GM21786 (cell line): Measurements from ENCODE around the gene BAX.
A peak's percentile ranks its signal among the peaks of the same experiment; 100 is the strongest.

Experiments used
- ATAC-seq: cut with Tn5 transposase; IDR thresholded peaks from one replicate; pipeline ENCODE4 v1.9.1; 2021; ENCODE audit not compliant: unreplicated experiment

BAX gene

DNA sequence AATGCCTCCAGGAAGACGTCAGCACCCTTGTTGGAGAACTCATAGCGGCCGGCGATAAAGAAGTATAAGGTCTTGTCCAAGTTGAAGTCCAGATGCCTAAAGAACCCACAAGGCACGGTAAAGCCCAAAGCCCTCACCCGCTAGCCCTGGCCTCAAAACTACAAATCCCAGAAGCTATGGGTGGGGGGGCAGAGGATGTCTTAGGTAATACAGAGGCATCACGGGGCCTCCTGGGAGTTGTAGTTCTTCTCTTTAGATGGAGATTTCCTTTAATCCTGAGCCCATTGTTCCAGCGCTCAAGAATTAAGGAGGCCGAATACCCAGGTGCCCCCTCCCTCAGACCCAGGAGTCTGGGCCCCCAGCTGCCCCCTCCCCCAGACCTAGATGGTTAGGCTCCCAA lies 27.6 kb downstream of the BAX start:
- no peak for ATAC-seq

- ATAC-seq, result no peak
Measured at GRCh38 chr19:48985711-48986110, 31.0 kb downstream of the BAX start.

DNA sequence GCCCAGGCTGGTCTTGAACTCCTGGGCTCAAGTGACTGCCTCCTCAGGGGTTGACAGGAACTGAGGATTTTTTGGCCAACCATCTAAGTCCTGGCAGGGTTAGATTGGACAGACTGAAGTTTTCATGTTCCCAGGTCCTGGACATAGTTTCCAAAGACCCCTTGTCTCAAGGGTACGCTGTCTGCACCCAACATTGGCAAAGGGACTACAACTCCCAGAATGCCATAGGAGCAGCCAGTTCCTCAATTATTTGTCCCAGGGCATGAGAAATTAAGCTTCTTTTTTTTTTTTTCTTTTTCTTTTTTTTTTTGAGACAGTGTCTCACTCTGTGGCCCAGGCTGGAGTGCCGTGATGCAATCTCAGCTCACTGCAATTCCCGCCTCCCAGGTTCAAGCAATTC lies 31.5 kb downstream of the BAX start:
- no peak for ATAC-seq

DNA sequence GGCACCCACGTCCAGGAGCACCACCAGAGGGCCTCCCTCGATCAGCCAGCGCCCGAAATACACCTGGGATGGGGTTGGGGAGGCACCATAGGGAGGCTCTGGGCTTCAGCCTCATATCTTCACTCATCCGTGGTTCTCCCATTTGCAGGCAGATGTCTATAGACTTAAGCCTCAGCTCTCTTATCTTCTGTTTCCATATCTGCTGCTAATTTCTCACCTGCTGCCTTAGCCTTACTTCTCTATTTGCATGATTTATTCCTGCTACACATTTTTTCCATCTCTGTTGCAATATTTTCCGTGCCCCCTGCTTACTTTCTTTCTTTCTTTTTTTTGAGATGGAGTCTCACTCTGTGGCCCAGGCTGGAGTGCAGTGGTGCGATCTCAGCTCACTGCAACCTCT lies 32.6 kb downstream of the BAX start:
- ATAC-seq, result no peak

- no peak for ATAC-seq
Measured at GRCh38 chr19:48988286-48988685, 33.6 kb downstream of the BAX start.

DNA sequence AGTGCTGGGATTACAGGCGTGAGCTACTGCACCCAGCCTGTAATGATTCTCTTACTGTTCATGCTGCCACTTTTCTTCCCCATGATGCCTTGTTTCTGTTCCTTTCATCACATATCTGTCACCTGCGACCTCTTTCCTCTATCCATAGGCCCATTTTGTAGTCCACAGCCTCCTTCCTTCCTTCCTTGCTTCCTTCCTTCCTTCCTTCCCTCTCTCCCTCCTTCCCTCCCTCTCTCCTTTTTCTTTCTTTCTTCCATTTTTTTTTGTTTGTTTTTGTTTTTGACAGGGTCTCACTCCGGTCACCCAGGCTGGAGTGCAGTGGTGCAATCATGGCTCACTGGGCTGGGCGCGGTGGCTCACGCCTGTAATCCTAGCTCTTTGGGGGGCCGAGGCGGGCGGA lies 34.2 kb downstream of the BAX start:
- ATAC-seq, result no peak

DNA sequence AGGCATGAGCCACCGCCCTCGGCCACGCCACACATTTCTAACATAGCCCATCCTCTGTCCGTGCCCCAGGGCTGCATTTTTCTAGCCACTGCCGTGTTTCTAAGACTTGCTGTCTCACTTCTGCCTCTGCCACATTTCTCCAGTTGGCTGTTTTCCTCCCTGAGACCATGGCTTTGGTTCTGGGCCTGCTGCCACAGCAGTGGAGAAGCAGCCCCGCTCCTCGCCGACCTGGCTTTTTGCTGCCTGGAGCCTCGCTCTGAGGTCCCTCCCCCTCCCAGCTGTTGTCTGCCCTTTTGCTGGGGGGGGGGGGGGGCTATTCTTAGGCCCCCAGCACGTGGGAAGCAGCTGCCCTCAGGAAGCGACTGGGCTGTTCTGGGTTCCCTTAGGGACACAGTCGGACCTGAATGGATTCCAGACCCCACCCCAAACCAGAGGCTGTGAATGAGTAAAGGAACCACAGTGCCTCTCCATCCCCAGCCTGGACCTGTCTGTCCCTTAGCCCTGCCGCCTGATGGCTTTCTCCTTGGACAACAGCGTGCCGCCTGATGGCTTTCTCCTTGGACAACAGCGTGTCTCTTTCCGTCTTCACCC lies 35.1 kb downstream of the BAX start:
- no peak for ATAC-seq

DNA sequence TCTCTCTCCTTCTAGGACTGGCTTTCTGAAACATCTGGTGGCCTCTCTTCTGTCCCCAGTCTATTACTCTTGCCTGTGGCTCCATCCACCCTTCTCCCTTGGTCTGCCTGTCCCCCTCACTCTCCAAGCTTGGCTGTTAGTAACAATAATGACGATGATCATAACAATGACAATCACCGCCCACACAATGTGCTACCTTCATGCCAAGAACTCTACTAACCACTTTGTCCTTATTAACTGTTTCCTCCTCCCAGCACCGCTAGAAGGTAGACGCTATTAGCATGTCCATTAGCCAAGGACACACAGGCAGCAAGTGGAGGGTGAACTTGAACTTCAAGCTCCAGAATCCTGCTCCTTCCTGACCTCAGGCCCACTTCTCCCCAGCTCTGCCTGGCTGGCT lies 35.7 kb downstream of the BAX start:
- no peak for ATAC-seq

DNA sequence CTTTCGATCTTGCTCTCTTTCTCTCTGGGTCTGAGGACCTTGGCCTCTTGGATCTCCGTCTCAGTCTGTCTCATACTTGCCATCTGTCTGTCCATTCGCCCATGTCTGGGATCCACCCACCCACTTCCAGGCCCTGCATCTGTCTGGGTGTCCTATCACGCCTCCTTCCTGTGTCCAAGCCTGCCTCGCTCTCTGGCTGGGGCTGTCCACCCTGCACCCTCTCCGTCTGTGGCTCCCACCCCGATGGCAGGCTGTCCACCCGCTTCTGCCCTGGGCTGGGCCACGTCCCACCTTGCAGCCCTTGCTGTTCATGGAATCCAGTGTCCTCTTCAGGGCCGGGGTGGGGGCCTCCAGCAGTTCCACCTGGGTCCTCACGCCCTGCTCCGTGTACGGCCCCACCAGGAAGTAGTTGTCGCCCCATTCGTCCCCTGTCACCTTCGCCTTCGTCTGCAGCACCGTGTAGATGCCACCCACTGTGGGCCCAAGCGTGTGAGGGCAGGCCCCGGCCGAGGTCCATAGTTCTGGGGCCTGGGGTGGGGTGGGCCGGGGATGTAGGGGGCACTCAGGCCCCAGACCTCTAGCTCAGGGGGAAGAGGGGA lies 36.4 kb downstream of the BAX start:
- no peak for ATAC-seq

DNA sequence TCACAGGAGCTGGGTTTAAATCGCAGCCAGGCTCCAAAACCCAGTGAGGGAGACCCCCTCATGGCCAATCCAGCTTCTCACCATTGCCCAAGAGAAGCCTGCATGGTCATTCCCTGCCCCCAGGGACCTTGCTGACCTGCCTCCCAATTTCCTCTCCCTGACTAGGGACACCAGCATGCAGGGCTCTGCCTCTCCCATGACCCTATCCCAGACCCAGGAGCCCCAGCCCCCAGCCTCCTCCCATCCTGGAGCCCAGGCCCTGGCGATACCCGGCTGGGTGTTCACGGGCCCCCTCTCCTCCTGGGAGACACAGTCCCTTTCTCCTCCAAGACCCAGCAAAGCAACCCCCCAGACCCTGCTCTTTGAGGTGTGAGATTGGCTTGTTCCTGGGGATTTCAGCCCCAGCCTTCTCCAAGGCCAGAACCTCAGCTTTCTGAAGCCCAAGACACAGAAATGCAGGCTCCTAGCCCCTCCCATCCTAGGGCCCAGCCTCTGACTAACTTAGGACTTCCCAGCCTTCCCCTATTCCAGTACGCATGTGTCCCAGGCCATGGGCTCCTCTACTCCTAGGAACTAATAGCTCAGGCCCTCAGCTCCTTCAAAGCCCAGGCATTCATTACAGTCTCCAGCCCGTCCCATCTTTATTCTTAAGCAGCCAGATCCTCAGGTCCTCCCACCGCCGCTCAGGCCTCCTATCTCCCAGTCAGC lies 37.4 kb downstream of the BAX start:
- ATAC-seq, result no peak

DNA sequence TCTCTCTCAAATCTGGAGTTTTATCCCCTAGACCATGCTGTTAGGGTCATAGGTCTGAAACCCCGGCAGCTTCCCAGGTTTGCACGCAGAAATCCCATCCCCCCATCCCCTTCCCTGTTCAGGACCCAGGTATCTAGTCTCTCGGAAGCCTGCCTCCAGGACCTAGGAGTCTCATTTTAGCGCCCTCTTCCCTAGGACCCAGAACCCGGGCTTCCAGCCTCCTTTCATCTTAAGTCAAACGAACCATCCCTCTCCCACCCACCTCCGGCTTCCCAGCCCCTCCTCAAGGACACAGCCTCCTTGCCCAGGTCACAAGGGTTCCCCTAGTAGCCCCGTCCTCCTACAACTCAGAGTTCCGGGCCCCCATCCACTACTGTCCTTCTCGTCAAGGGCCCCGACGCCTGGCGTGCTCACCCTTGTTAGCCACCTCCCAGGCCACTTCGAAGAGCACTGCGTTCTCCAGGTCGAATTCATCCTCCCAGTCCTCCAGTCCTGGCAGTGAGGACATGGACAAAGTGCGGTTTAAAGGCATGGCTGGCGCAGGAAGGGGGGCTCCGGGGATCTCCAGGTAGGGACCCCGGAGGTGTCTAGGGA lies 38.0 kb downstream of the BAX start:
- no peak for ATAC-seq

GRCh38 chr19:48993175-48994034 lies 38.7 kb downstream of the BAX start, which contains the start of the genes GYS1 and RUVBL2:
GYS1 (minus strand) TSS chr19:48993309; CDS start chr19:48993112, 197 bp downstream.
RUVBL2 (plus strand) TSS chr19:48993887; CDS start chr19:48993912, 25 bp downstream.
- peak; percentile 86 for ATAC-seq

- ATAC-seq, result no peak
Measured at GRCh38 chr19:48994035-48994386, 39.3 kb downstream of the BAX start.

DNA sequence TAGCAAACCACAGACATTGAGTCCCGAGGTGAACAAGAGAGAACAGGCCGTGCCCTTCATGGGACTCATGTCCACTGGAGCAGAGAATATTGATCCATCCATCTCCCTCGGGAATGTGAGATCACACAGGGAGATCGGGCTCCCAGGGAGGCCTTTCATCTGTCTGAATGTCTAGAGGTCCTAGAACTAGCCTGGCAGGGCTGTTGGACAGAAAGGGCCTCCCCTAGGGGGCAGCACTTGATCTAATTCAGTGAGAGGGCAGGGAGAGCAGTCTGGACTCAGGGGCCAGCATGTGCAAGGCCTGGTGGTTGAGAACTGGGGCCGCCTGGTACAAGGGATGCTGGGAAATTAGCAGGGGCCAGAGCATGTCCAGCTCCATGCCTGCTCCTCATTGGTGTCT lies 43.3 kb downstream of the BAX start:
- no peak for ATAC-seq

DNA sequence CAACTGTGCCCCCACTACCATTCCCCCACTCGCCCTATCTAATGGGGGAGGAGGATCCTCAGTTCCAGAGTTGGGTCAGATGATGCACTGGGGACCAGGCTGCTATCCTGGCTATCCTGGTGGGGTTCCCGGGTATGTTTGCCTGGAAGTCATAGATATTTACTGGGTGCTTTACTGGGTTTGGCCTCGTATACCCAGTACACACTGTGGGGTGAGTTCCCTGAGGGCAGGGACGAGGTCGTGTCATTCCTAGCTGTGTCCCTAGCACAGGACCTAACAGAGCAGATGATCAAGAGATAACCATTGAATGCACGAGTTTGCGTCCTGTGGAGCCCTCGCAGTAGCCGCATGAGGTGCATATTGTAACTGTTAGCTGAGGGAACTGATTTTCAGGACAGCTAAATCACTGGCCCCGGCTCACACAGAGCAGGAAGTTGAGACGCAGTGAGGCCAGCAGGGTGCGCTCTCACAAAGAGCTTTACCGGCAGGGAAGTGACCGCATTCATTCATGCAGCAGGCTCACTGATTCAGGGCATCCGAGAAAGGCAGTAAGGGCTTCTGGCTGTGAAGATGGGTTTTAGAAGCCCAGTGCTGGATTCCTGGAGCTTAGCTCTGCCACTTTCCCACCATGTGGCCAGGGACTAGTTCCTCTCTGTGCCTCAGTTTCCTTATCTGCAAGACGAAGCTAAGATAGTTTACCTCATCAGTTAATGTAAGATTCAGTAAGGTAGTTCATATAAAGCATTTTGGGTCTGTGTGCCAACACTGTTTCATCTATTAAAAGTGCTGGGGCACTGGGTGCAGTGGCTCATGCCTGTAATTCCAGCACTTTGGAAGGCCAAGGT lies 45.0 kb downstream of the BAX start:
- ATAC-seq, result no peak

- ATAC-seq, result no peak
Measured at GRCh38 chr19:49004133-49004532, 49.5 kb downstream of the BAX start.

DNA sequence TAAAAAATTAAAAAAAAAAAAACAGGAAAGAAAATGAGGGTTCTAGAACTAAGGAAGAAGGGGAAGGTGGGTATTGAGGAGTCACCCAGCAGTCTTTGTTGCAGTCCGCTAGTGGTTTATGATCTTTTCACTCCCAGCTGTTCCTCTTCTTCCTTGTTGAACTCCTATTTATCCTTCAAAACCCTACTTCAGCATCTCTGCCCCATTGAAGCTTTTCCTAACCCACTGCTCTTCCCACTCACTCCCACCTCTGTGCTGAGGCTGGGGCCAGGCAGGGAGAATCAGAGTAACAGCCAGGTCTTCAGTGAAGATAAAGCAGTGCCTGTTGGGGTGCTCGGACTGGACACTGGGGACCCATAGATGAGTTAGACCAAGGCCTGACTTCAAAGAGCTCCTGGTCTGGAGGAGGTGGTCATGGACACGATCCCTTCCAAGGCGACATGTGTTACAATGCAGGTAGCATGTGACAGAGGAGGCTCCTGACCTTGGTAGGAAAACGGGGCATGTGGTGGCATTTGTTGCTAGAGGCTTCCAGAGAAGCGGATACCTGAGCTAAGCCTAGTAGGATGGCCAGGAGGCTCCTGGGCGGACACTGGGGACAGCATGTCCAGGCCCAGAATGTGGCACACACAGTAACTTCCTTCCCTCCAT lies 50.4 kb downstream of the BAX start:
- ATAC-seq, result no peak

- ATAC-seq, result no peak
Measured at GRCh38 chr19:49006905-49007304, 52.2 kb downstream of the BAX start.

GRCh38 chr19:49009828-49010227 lies 55.2 kb downstream of the BAX start:
- ATAC-seq, result no peak

GRCh38 chr19:49010453-49010852 lies 55.8 kb downstream of the BAX start:
- no peak for ATAC-seq
